ENCODE results near the gene OR9A4.

DNA sequence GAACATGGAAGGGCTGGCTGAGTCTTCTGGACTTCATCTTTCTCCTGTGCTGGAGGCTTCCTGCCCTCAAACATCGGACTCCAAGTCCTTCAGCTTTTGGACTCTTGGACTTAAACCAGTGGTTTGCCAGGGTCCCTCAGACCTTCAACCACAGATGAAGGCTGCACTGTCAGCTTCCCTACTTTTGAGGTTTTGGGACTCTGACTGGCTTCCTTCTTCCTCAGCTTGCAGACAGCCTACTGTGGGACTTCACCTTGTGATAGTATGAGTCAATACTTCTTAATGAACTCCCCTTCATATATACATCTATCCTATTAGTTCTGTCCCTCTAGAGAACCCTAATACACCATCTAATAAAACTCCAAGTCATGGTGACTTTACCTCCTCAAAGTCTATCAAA is 34.6 kb downstream of the OR9A4 start:
- TF ChIP-seq CTCF (conservative IDR thresholded peaks at IDR 0.05 in 1 of 2, IDR thresholded peaks at IDR 0.05 in 1 of 2; ENCODE audit: low read depth in 1 of 2, low read length in 2 of 2), result no peak
- no peak for TF ChIP-seq EZH2 (IDR thresholded peaks at IDR 0.05; ENCODE audit: low read length, missing control alignments)

Measured in fibroblast of lung (primary cell).